RKO (cell line): Measurements from ENCODE around the gene UQCR11.
"Not testable (repeated sequence)": the region's sequence is repeated elsewhere in the genome, so short reads cannot be mapped to it uniquely, and the experiment has no call there.

Experiments used
- DNase-seq: peaks from one replicate; pipeline ENCODE4 v3.0.0-alpha.2; 2016; ENCODE audit warnings: low spot score

UQCR11 gene

GRCh38 chr19:1605236-1606137, at the start of gene UQCR11:
Gene UQCR11 (minus strand): TSS chr19:1605462. CDS start chr19:1605409, 53 bp downstream.
- DNase-seq = peak; percentile 97

DNA sequence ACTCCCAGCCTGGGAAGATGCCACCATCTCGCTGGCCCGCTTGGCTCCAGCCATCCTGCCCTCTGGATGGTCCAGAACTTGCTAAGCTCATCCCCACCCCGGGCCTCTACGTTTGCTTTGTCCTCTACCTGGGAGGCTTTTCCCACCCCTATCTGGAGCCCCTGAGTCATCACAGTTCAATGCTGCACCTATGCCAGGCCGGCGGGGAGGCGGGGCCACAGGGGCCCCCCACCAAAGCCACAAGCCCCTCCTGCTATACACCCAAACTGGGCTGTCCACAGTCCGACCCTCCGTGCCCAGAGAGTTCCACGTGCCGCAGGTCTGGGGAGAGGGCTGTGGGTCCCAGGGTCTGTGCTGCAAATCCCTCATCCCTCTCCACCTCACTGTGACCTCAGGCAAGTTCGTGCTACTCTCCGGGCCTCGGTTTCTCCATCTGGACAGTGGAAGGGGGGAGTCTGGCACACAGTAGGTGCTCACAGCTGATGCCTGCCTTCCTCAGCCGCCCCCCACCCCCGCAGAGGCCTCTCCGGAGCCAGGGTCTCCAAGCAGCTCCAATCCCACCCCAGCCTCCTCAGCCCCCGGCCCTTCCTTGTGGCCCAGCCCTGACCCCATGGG, 49.0 kb upstream of the UQCR11 start:
- no peak for DNase-seq

DNA sequence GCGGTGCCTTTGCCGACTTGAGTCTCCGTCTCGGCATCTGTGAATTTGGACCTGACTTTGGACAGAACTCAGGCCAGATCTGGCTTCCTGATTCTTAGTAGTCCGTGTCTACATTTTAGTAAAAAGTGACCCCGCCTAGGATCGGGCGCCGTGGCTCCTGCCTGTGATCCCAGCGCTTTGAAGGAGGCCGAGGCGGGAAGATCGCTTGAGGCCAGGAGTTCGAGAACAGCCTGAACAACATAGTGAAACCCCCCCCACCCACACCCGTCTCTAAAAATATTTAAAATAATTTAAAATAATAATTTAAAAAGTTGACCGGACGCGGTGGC, 48.0 kb upstream of the UQCR11 start:
- DNase-seq = no peak

GRCh38 chr19:1652471-1653299, 47.4 kb upstream of the UQCR11 start, which contains the start of gene TCF3:
Gene TCF3 (minus strand): TSS chr19:1652615. CDS start chr19:1650248, 2,367 bp downstream.
- DNase-seq = peak; percentile 97

DNA sequence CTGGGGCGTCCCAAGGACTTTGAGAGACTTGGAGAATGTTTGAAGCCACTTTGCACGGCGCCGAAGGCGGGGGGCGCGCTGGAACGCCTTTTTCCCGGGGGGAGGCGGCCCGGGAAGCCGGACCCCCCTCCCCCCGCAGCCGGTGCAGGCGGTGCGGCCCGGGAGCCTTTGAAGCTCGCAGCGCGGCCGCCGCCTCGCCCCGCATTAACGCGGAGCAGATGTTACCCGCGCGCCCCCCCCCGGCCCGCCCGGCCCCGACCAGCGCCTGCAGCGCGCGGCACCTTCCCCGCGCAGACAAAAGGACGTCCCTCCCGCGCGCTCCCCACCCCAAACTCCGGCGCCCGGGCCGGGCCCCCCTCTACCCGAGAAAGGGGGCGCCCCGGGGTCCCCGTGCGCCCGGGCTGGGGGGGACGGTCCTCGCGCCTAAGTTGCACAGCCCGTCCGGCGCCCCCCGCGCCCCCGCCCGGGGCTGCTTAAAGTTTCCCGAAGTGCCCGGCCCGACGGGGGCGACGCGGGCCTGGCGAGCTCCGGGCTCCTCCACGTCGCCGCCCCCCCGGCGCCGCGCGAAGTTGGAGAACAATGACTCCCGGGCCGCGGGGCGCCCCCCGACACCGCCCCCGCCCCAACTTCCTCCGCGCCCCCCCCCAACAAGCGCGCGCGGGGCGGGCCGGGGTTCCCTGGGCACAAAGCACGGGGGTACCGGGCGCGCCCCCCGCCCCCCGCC, 46.5 kb upstream of the UQCR11 start:
- DNase-seq = no peak

DNA sequence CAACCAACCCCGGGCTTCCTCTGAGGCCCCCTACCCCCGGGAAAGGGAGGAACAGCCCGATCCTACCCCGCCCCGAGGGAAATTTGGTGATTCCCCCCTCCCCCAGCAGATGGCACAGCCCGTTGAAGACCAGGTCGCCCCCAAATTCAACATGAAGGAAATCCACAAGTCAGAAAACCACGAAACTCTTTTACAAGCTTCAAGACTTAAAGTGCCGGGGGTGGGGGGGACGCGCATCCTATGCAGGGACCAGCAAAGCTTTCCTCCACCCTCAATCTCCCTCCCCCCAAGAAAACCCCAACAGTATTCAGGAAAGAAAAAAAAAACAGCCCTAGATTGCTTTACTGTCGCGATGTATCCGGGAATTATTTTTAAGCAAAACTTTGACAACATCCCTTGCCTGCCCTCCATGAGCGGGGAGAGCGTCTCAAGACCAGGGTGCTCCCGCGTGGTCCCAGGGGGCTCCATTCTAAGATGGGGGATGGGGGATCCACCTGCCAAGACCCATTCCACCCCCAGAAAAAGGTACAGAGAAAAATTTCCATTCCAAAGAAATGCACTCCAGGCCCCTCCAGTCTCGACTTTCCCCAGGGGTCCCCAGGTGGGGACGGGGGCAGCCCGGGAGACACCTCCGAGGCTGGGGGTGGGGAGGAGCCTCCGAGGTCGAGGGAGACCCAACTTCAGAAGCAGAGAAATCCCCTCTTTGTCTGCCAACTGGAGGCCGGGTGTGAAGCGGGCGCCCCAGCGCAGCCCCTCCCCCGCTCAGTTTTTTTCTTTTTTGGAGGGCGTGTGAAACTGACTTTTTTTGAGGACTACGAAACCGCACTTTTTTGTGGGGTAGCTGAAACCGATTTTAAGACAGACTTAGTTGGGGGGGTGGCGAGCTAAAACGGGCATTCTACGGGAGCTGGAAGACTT, 45.6 kb upstream of the UQCR11 start:
- DNase-seq = peak; percentile 58

GRCh38 chr19:1649706-1650649, 44.7 kb upstream of the UQCR11 start:
- no peak for DNase-seq

GRCh38 chr19:1648920-1649541, 43.8 kb upstream of the UQCR11 start:
- no peak for DNase-seq

DNA sequence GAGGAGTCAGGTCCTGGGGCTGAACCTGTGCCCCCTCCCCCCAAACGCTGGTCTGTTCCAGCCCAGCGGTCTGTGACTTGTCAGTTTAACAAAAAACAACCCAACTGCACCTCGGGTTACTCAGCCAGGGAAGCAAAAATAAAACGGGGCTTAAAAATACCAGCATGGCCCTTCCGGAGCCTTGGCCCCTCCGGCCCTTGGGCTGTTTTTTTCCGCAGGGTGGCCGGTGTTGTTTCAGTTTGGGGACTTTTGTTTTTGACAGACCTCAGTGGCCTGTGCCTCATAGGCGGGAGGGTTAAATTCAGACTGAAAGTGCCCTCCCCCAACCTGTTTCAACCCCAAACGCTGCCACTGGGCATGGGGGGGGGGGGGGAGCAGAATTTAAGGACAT, 43.2 kb upstream of the UQCR11 start:
- DNase-seq = no peak

DNA sequence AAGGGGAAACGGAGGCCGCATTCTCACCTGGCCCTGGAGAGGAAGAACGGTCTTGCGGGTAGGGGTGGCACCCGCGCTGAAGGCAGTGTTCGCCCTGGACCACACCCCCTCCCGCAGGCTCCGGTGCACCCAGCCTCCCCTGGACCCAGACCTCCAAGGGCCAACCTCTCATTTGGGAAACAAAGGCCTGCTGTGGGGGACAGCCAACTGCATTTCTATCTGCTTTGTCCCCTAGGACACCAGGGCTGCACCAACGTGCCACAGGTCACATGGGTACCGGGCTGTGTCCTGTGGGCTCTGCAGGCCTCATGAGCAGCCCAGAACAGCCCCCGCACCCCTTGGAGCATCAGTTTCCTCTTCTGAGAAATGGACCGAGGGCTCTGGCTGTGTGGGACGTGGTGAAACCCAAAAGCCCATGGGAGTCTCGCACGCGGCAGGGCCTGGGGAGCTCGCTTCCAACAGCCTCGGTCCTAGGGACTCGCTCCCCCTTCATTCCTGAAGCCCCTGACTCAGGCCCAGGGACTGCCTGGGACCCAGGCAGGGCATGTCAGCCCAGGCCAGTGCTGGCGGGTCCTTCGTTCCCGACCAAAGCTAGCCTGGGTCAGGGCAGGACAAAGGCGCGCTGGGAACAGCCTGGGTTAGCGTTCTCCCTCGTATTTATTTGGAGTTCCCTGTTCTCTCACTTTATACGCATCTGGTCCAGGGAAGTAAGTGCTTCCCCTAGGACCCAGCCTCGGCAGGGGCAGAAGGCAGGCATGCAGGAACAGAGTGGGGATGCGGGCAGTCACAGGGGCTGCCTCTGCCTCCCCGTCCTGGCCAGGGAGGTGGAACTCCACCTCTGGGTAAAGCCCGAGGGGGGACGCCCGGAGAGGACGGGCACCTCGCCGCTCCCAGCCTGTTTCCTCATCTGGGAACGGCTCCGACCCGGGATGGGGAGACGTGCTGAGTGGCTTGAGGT, 42.5 kb upstream of the UQCR11 start:
- DNase-seq = no peak

DNA sequence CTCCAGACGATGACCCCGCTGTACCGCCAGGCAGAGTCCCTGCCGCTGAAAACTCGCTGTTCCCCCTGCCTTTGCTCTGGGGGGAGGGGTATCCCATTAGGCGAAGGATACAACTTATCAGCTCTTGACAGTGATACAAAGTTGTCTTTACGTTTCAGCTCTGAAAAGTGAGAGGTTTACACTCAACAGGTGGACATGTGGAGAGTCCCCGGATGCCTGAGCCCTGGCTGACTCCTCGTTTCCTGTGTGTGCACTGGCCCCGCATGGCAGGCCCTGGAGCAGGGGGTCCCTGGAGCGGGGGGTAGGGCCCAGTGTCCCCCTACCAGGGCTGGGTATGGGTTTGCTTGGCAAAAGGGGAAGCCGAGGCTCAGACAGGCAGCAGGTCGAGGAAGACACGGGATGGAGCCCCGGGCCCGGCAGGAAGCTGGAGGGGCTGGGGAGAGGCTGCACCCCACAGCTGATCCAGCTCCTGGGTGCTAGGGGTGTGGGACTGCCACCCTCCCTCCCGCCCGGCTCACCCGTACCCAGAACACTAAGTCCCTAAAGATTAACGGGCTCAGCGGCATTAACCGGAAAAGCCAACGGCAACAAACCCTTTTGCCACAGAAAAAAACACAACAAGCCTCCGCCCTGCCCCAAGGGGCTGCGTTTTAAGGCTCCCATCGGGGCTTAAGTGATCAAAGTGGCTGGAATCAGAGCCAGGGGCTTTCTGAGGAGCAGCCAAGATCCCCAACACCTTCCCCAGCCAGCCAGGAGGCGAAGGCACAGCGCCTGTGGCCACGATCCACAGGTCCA, 41.6 kb upstream of the UQCR11 start:
- DNase-seq = no peak

DNA sequence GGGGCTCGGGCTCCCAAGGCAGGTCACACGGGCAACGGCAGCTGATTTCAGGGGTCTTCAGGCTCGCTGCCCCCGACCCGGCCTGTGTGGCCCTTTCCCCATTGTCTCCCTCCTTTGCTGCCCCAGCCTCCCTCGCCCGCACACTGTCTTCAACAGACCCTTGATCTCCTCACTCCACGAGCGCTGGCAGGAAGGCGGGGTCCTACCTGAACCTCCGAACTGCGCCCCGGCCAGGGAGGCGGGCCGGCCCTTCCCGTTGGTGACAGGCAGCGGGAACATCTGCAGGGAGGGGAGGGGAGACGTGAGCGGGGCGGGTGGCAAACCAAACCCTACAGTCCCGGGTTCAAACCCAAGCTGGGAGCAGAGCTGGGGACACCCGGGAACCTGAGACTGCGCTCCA, 40.9 kb upstream of the UQCR11 start:
- no peak for DNase-seq

GRCh38 chr19:1645299-1645698, 40.0 kb upstream of the UQCR11 start:
- no peak for DNase-seq

GRCh38 chr19:1644070-1644469, 38.8 kb upstream of the UQCR11 start:
- DNase-seq = no peak

GRCh38 chr19:1640893-1641448, 35.7 kb upstream of the UQCR11 start:
- not testable (repeated sequence) for DNase-seq

DNA sequence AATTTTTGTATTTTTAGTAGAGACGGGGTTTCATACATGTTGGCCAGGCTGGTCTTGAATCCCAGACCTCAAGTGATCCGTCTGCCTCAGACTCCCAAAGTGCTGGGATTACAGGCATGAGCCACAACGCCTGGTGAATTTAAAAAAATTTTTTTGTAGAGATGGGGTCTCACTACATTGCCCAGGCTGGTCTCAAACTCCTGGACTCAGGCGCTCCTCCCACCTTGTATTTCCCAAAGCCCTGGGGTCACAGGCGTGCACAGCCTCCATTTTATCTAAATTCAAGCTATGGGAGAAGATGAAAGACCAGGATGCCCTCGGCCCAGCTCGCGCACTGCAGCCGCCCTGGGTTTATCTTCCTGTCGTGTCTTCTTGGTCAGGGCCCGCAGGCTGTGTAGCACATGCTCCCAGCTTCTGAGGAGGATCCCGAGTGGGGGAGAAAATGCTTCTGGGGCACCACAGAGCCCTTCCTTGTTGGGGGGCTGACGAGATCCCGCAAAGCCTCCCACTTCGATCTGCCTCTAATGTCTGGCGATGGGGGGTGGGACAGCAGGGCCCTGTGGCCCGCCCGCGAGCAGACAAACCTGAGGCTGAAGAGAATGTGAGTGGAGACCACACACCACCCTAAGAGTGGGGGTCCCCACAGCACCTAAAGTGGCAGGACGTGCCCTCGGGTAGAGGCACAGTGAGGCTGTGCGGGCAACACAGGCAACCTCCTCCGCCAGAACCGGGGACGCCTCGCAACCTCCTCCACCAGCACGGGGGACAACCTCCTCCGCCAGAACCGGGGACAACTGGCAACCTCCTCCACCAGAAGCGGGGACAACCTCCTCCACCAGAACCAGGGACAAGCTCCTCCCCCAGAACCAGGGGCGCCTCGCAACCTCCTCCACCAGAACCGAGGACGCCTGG, 31.3 kb upstream of the UQCR11 start:
- no peak for DNase-seq
